Loucy (cell line): ENCODE data around the gene NOCT.

Experiments used
- CTCF ChIP-seq: fragments of 200-600 bp; sonication (generic); conservative IDR thresholded peaks from 2 replicates; pipeline ENCODE4 v1.5.1; 2014; ENCODE audit warnings: mild to moderate bottlenecking, antibody characterized with exemption, low read length
- EZH2phosphoT487 ChIP-seq: fragments of 200-600 bp; IDR thresholded peaks from 2 replicates; pipeline ENCODE4 v1.6.1; 2018; ENCODE audit warnings: antibody characterized with exemption, mild to moderate bottlenecking, moderate library complexity, borderline replicate concordance

- no peak for TF ChIP-seq CTCF
- no peak for TF ChIP-seq EZH2phosphoT487
Observed at GRCh38 chr4:138984647-138985046, 30.9 kb upstream of the NOCT start.
